Raji (cell line): ENCODE results near the gene TRAF7.

ENCODE experiments used
- POLR2A ChIP-seq: IDR thresholded peaks from 2 replicates; pipeline ENCODE4 v1.6.1; 2011; ENCODE audit warnings: low read depth, low read length, control low read depth; ENCODE audit not compliant: insufficient read depth

The TRAF7 gene

GRCh38 chr16:2163211-2163881 lies 7.8 kb downstream of the TRAF7 start:
- no peak for TF ChIP-seq POLR2A

GRCh38 chr16:2165861-2166260 lies 10.3 kb downstream of the TRAF7 start:
- no peak for TF ChIP-seq POLR2A

GRCh38 chr16:2166263-2167067 lies 10.9 kb downstream of the TRAF7 start:
- no peak for TF ChIP-seq POLR2A

- TF ChIP-seq POLR2A: no peak
Observed at GRCh38 chr16:2167068-2167638, 11.6 kb downstream of the TRAF7 start.

GRCh38 chr16:2170080-2170479 lies 14.5 kb downstream of the TRAF7 start:
- no peak for TF ChIP-seq POLR2A

GRCh38 chr16:2170587-2171435 lies 15.2 kb downstream of the TRAF7 start:
- TF ChIP-seq POLR2A: no peak

- TF ChIP-seq POLR2A: no peak
Observed at GRCh38 chr16:2171601-2172178, 16.1 kb downstream of the TRAF7 start.

GRCh38 chr16:2172688-2173335 lies 17.2 kb downstream of the TRAF7 start:
- TF ChIP-seq POLR2A: no peak

- TF ChIP-seq POLR2A: no peak
Observed at GRCh38 chr16:2173366-2173765, 17.8 kb downstream of the TRAF7 start.

- no peak for TF ChIP-seq POLR2A
Observed at GRCh38 chr16:2173916-2174315, 18.3 kb downstream of the TRAF7 start.

- TF ChIP-seq POLR2A: no peak
Observed at GRCh38 chr16:2174396-2175131, 19.0 kb downstream of the TRAF7 start.

GRCh38 chr16:2175454-2175853 lies 19.9 kb downstream of the TRAF7 start:
- no peak for TF ChIP-seq POLR2A

GRCh38 chr16:2176047-2176446 lies 20.5 kb downstream of the TRAF7 start:
- no peak for TF ChIP-seq POLR2A

- no peak for TF ChIP-seq POLR2A
Observed at GRCh38 chr16:2177101-2177500, 21.5 kb downstream of the TRAF7 start.
